ENCODE data around the gene POLR2A.

DNA sequence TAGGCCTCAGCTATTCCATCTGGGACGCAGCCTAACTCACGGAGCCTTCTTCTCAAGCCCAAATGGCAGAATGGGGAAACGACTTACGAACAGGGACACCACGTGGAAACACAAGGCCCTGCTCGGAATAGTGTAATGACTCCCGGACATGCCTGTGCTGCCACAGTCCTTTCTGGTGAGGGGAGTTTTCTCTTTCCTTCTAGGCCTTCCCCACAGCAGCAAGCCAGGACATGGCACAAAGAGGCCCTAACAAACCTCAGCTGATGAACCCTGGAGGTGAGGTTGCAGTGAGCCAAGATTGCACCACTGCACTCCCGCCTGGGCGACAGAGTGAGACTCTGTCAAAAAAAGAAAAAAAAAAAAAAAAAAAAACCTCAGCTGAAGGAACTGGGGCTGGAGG, 20.1 kb upstream of the POLR2A start:
- TF ChIP-seq POLR2A (IDR thresholded peaks at IDR 0.05), result no peak
- TF ChIP-seq, protein P1, sequence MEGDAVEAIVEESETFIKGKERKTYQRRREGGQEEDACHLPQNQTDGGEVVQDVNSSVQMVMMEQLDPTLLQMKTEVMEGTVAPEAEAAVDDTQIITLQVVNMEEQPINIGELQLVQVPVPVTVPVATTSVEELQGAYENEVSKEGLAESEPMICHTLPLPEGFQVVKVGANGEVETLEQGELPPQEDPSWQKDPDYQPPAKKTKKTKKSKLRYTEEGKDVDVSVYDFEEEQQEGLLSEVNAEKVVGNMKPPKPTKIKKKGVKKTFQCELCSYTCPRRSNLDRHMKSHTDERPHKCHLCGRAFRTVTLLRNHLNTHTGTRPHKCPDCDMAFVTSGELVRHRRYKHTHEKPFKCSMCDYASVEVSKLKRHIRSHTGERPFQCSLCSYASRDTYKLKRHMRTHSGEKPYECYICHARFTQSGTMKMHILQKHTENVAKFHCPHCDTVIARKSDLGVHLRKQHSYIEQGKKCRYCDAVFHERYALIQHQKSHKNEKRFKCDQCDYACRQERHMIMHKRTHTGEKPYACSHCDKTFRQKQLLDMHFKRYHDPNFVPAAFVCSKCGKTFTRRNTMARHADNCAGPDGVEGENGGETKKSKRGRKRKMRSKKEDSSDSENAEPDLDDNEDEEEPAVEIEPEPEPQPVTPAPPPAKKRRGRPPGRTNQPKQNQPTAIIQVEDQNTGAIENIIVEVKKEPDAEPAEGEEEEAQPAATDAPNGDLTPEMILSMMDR (IDR thresholded peaks at IDR 0.05), result no peak

Measured in right lobe of liver (tissue), 4 donors.